ENCODE data around the gene ZFP36L1. TPM values are rescaled to one million over a fixed set of nuclear protein-coding genes. Genes with fewer than 3 reads are reported as not detected.

ZFP36L1 gene, protein sequence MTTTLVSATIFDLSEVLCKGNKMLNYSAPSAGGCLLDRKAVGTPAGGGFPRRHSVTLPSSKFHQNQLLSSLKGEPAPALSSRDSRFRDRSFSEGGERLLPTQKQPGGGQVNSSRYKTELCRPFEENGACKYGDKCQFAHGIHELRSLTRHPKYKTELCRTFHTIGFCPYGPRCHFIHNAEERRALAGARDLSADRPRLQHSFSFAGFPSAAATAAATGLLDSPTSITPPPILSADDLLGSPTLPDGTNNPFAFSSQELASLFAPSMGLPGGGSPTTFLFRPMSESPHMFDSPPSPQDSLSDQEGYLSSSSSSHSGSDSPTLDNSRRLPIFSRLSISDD
- total RNA-seq (100 to 1,000 TPM; 128 to 133 TPM), polyA plus RNA-seq (124 TPM)

DNA sequence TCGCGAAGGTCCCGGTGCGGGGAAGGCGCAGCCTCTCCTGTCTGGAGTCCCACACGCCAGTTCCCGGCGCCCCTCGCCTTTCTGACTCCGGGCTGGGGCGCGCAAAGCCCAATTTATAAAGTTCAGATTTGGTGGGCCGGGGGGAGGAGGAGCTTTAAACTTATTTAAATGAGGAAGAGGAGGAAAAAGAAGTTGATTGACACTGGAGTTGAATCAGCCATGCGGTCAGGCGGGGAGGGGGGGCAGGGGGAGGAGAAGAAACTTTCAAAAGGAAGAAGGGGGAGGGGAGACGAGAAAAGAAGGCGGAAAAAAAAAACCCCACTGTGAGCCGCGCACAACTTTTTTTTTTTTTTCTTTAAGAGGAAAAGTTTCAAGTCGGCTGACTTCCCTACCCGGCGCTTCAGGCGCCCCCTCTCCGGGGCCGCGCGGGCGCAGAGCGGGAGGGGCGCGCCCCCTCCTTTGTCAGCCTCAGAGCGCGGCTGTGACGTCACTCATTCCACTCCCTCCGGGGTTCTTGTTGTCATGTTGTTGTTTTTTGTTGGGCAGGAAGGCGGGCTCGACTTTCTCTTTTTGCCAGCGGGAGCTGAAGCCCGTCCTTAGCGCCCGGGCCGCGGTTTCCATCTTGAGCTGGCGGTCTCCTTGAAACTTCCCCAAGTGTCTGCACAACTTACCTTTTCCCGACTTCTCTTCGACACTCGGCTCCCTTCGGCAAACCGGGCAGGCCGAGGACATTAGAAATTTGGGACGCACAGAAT lies at the start of gene ZFP36L1:
ZFP36L1 (minus strand) TSS at position 89 of the 755 bp plus-strand sequence. CDS start 129 bp downstream, outside the sequence.
- H3K4me3 Mint-ChIP-seq: peak within 1 kb of the TSS; percentile 91 to 98 (median 97)

DNA sequence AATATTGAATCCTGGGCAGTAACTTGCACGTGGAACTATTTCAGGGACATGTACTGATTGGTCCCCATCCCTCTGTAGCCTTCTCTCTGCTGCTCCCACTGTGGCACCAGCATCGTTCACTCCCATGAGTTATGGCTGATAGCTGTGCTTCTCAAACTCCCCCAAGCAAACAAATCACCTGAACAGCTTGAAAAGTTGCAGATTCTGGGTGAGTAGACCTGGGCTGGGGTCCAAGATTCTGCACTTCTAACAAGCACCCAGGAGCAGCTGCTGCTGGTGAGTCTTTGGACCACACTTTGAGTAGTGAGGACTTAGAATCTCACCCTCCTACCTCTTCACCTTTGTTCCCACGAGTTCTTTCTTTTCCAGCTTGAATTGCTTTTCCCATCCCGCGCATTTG lies 49.4 kb upstream of the ZFP36L1 start:
- DNase-seq: no peak
- Histone ChIP-seq H3K27me3 (ENCODE audit: insufficient read depth, low read length, poor library complexity, severe bottlenecking) (no peaks in the 10 kb centered on the region), H3K36me3 (ENCODE audit: insufficient read depth, low read length) (no peaks in the 10 kb centered on the region), H3K9me3 (ENCODE audit: low read length) (no peaks in the 10 kb centered on the region), H3K4me1 (ENCODE audit: insufficient read depth, low read length) (peaks cover 9% of the 10 kb centered on the region), H3K4me3 (ENCODE audit: low read length) (no peak overlapping the region), H3K27ac (ENCODE audit: low read depth, low read length) (no peak overlapping the region)
- CTCF ChIA-PET: interaction anchor here (2.9 kb wide), 1 partner anchor 16 kb away, joined by 19 read pairs; no protein-coding TSS in a partner anchor
- POLR2A ChIA-PET: no interaction called here
- Mint-ChIP-seq H3K27me3 (peaks cover 3 to 8% of the 10 kb centered on the region in 2 donors), H3K4me1 (peaks cover 31 to 40% (median 31%) of the 10 kb centered on the region in 3 donors), H3K4me3 (no peak overlapping the region), H3K27ac (peak overlapping the region in 2 of 8 donors; percentile 43 to 58), H3K9me3 (peaks cover 0 to 4% (median under 1%) of the 10 kb centered on the region in 5 donors), H3K36me3 (peaks cover 0 to 6% (median 4%) of the 10 kb centered on the region in 3 donors)

More for the DNA sequence above, at the start of gene ZFP36L1:
- Histone ChIP-seq H3K4me1 (ENCODE audit: insufficient read depth, low read length) (peaks cover 25% of the 10 kb centered on the region), H3K9me3 (ENCODE audit: low read length) (no peaks in the 10 kb centered on the region), H3K4me3 (ENCODE audit: low read length) (peak within 1 kb of the TSS; percentile 99), H3K27me3 (ENCODE audit: insufficient read depth, low read length, poor library complexity, severe bottlenecking) (no peaks in the 10 kb centered on the region), H3K27ac (ENCODE audit: low read depth, low read length) (peak within 1 kb of the TSS; percentile 99), H3K36me3 (ENCODE audit: insufficient read depth, low read length) (peaks cover 16% of the 10 kb centered on the region)
- Mint-ChIP-seq H3K4me1 (peaks cover 42 to 53% (median 50%) of the 10 kb centered on the region in 3 donors), H3K27me3 (peaks cover 0 to 20% of the 10 kb centered on the region in 2 donors), H3K27ac (peak within 1 kb of the TSS; percentile 98 to 100 (median 100)), H3K36me3 (peaks cover 20 to 73% (median 35%) of the 10 kb centered on the region in 3 donors), H3K9me3 (peaks cover 0 to 2% (median 0%) of the 10 kb centered on the region in 5 donors)
- ChIA-PET CTCF (interaction anchor here (0.8 to 9.5 kb wide), 6 partner anchors 10 to 544 kb away, joined by 3 to 282 read pairs (median 10); no protein-coding TSS in a partner anchor), POLR2A (interaction anchor here (0.6 to 12.7 kb wide), 27 partner anchors 8 to 1434 kb away, joined by 3 to 445 read pairs (median 4); partner anchors contain the start of genes ATP6V1D, ERH, PIGH and SRSF5)
- peak; percentile 91 to 98 (median 94) for DNase-seq

DNA sequence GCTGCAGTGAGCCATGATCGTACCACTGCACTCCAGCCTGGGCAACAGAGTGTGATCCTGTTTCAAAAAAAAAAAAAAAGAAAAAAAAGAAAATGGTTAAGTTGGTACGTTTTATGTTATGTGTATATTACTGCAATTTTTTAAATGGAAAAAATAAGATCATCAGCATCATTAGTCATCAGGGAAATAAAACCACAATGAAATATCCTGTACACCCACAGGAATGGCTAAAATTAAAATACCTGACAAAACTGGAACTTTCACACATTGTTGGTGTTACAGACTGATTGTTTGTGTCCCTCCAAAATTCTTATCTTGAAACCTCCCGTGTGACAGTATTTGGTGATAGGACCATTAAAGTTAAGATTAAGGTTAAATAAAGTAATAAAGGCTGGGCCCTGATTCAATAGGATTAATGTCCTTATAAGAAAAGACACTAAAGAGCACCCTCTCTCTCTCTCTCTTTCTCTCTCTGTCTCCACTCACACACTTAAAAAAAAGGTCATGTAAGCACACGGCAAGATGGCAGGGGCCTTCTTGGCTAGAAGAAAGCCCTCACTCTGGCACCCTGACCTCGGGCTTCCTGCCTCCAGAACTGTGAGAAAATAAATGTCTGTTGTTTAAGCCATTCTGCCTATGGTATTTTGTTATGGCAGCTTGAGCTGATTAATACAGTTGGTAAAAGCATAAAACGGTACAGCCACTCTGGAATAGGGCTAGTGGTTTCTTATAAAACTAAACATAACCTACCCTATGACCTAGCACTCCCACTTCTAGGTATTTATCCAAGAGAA lies 48.3 kb upstream of the ZFP36L1 start:
- Histone ChIP-seq H3K4me1 (ENCODE audit: insufficient read depth, low read length) (peaks cover 9% of the 10 kb centered on the region), H3K36me3 (ENCODE audit: insufficient read depth, low read length) (no peaks in the 10 kb centered on the region), H3K4me3 (ENCODE audit: low read length) (no peak overlapping the region), H3K9me3 (ENCODE audit: low read length) (no peaks in the 10 kb centered on the region), H3K27me3 (ENCODE audit: insufficient read depth, low read length, poor library complexity, severe bottlenecking) (no peaks in the 10 kb centered on the region), H3K27ac (ENCODE audit: low read depth, low read length) (no peak overlapping the region)
- Mint-ChIP-seq H3K4me1 (peaks cover 31 to 42% (median 31%) of the 10 kb centered on the region in 3 donors), H3K27me3 (peaks cover 3 to 15% of the 10 kb centered on the region in 2 donors), H3K9me3 (peaks cover 5 to 12% (median 9%) of the 10 kb centered on the region in 5 donors), H3K36me3 (peaks cover 0 to 11% (median 6%) of the 10 kb centered on the region in 3 donors), H3K4me3 (peak overlapping the region in 3 of 7 donors; percentile 15 to 60 (median 21)), H3K27ac (peak overlapping the region in 7 of 8 donors; percentile 4 to 92 (median 52))
- ChIA-PET CTCF (no interaction called here), POLR2A (no interaction called here)
- DNase-seq: no peak

DNA sequence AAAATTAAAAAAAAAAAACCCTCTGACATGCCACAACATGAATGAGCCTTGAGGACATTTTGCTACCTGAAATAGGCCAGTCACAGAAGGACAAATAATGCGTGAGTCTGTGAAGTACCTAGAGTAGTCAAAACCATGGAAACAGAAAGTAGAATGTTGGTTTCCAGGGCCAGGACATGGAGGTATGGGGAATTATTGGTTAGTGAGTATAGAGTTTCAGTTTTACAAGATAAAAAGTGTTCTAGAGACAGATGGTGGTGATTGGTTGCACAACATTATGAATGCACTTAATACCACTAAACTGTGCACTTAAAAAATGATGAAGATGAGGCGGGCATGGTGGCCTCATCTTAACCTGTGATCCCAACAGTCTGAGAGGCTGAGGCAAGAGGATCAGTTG lies 47.6 kb upstream of the ZFP36L1 start:
- H3K4me1 ChIP-seq (ENCODE audit: insufficient read depth, low read length): peaks cover 9% of the 10 kb centered on the region
- no peak overlapping the region for H3K4me3 Mint-ChIP-seq
- ChIA-PET POLR2A (no interaction called here), CTCF (no interaction called here)
- peaks cover 31 to 50% (median 32%) of the 10 kb centered on the region in 3 donors for H3K4me1 Mint-ChIP-seq
- no peak for DNase-seq
- no peak overlapping the region for H3K4me3 ChIP-seq (ENCODE audit: low read length)
- no peaks in the 10 kb centered on the region for H3K9me3 ChIP-seq (ENCODE audit: low read length)
- H3K27ac ChIP-seq (ENCODE audit: low read depth, low read length): no peak overlapping the region
- peaks cover 13 to 20% (median 16%) of the 10 kb centered on the region in 5 donors for H3K9me3 Mint-ChIP-seq
- H3K36me3 Mint-ChIP-seq: peaks cover 0 to 18% (median 8%) of the 10 kb centered on the region in 3 donors
- H3K27me3 ChIP-seq (ENCODE audit: insufficient read depth, low read length, poor library complexity, severe bottlenecking): no peaks in the 10 kb centered on the region
- H3K36me3 ChIP-seq (ENCODE audit: insufficient read depth, low read length): no peaks in the 10 kb centered on the region
- peak overlapping the region in 2 of 8 donors; percentile 33 to 45 for H3K27ac Mint-ChIP-seq
- H3K27me3 Mint-ChIP-seq: peaks cover 3 to 23% of the 10 kb centered on the region in 2 donors

DNA sequence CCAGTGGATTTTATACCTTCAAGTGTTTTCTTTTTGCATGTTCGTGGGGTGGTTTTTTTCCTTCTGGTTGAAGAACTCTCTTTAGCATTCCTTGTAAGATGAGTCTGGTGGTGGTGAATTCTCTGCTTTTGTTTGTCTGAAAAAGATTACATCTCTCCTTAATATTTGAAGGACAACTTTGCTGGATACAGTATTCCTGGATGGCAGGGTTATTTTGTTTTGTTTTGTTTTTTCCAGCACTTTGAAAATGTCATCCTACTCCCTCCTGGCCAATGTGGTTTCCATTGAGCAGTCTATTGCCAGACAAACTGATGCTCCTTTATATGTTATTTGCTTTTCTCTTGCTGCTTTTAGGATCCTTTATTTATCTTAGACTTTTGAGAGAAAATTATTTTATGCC lies 43.2 kb upstream of the ZFP36L1 start:
- Histone ChIP-seq H3K4me1 (ENCODE audit: insufficient read depth, low read length) (no peaks in the 10 kb centered on the region), H3K9me3 (ENCODE audit: low read length) (no peaks in the 10 kb centered on the region), H3K27me3 (ENCODE audit: insufficient read depth, low read length, poor library complexity, severe bottlenecking) (no peaks in the 10 kb centered on the region), H3K4me3 (ENCODE audit: low read length) (no peak overlapping the region), H3K27ac (ENCODE audit: low read depth, low read length) (no peak overlapping the region), H3K36me3 (ENCODE audit: insufficient read depth, low read length) (no peaks in the 10 kb centered on the region)
- no peak for DNase-seq
- Mint-ChIP-seq H3K9me3 (peaks cover 22 to 42% (median 24%) of the 10 kb centered on the region in 5 donors), H3K27ac (peak overlapping the region in 1 of 8 donors; percentile 66), H3K4me3 (no peak overlapping the region), H3K4me1 (peaks cover 6 to 21% (median 7%) of the 10 kb centered on the region in 3 donors), H3K27me3 (peaks cover 6 to 18% of the 10 kb centered on the region in 2 donors), H3K36me3 (peaks cover 0 to 48% (median 8%) of the 10 kb centered on the region in 3 donors)
- CTCF ChIA-PET: no interaction called here
- POLR2A ChIA-PET: no interaction called here

DNA sequence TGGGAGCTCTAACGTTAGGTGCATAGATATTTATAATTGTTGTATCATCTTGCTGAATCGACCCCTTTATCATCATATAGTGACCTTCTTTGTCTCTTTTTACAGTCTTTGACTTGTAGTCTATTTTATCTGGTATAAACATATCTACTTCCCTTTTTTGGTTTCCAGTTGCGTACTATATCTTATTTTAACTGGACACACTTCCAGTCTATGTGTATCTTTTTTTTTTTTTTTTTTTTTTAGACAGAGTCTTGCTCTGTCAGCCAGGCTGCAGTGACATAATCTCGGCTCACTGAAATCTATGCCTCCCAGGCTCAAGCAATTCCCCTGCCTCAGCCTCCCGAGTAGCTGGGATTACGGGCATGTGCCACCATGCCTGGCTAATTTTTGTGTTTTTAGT lies 41.9 kb upstream of the ZFP36L1 start:
- peaks cover 9 to 18% of the 10 kb centered on the region in 2 donors for H3K27me3 Mint-ChIP-seq
- ChIA-PET POLR2A (no interaction called here), CTCF (no interaction called here)
- H3K9me3 Mint-ChIP-seq: peaks cover 22 to 42% (median 24%) of the 10 kb centered on the region in 5 donors
- Histone ChIP-seq H3K4me1 (ENCODE audit: insufficient read depth, low read length) (no peaks in the 10 kb centered on the region), H3K36me3 (ENCODE audit: insufficient read depth, low read length) (no peaks in the 10 kb centered on the region), H3K27ac (ENCODE audit: low read depth, low read length) (no peak overlapping the region), H3K27me3 (ENCODE audit: insufficient read depth, low read length, poor library complexity, severe bottlenecking) (no peaks in the 10 kb centered on the region), H3K9me3 (ENCODE audit: low read length) (no peaks in the 10 kb centered on the region), H3K4me3 (ENCODE audit: low read length) (no peak overlapping the region)
- peaks cover 0 to 12% (median 3%) of the 10 kb centered on the region in 3 donors for H3K4me1 Mint-ChIP-seq
- DNase-seq: no peak
- H3K27ac Mint-ChIP-seq: no peak overlapping the region
- H3K36me3 Mint-ChIP-seq: peaks cover 0 to 48% (median 8%) of the 10 kb centered on the region in 3 donors
- H3K4me3 Mint-ChIP-seq: no peak overlapping the region

DNA sequence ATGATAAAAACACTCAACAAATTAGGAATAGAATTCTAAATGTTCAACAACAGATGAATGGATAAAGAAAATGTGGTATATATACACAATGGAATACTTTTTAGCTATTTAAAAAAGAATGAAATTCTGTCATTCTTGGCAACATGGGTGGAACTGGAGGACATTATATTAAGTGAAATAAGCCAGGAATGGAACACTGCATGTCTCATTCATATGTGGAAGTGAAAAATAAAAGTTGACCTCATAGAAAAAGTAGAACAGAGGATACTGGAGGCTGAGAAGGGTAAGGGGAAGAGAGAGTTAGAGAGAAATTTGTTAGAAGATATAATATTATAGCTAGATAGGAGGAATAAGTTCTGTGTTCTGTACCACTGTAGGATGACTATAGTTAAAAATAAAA lies 35.8 kb upstream of the ZFP36L1 start:
- CTCF ChIA-PET: interaction anchor here (1.1 to 1.2 kb wide), 2 partner anchors 12 to 15 kb away, joined by 3 to 7 read pairs; no protein-coding TSS in a partner anchor
- peaks cover 7% of the 10 kb centered on the region for H3K4me1 ChIP-seq (ENCODE audit: insufficient read depth, low read length)
- POLR2A ChIA-PET: interaction anchor here (1.0 kb wide), 1 partner anchor 618 kb away, joined by 5 read pairs; no protein-coding TSS in a partner anchor
- H3K27me3 Mint-ChIP-seq: peaks cover 0 to 9% of the 10 kb centered on the region in 2 donors
- H3K36me3 ChIP-seq (ENCODE audit: insufficient read depth, low read length): no peaks in the 10 kb centered on the region
- no peaks in the 10 kb centered on the region for H3K27me3 ChIP-seq (ENCODE audit: insufficient read depth, low read length, poor library complexity, severe bottlenecking)
- no peak overlapping the region for H3K4me3 ChIP-seq (ENCODE audit: low read length)
- H3K27ac ChIP-seq (ENCODE audit: low read depth, low read length): no peak overlapping the region
- peaks cover 0 to 15% (median 0%) of the 10 kb centered on the region in 3 donors for H3K36me3 Mint-ChIP-seq
- no peak overlapping the region for H3K27ac Mint-ChIP-seq
- no peak for DNase-seq
- H3K4me3 Mint-ChIP-seq: no peak overlapping the region
- no peaks in the 10 kb centered on the region for H3K9me3 ChIP-seq (ENCODE audit: low read length)
- H3K9me3 Mint-ChIP-seq: peaks cover 0 to 10% (median 5%) of the 10 kb centered on the region in 5 donors
- H3K4me1 Mint-ChIP-seq: peaks cover 0 to 5% (median 0%) of the 10 kb centered on the region in 3 donors
